ENCODE data around the gene UNKL.

Gene UNKL

DNA sequence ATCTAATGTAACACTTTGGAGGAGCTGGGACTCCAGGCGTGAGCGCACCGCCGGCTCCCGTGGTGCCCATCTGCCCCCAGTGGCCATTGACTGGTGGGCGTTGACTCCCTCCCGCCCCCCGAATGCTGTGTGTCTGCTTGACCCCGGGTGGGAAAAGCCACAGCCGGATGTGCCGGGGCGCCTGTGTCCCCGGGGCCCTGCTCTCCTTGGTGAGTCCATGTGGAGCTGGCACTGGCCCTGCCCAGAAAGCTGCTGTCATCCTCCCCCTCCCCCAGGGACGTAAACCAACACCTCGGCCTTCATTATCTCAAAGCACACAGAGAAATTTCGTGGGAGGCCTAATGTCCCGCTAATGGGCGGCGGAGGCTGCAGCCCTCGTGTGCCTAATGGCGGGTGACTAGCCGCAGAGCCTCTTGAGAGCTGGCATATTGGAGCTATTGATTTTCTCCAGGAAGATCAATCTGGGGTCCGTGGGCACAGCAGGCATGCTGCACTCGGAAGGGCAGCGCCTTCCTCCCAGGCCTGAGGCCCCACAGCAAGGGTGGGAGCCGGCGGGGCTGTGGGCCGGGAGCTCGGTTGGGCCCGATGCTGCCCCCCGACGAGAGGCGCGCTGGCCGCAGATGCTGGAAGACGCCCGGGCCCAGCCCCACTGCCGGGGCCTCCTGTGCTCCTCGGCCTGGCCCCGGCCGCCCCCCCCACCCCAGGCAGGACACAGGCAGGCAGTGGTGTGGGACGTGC, 12.4 kb upstream of the UNKL start:
- no peak for DNase-seq (ENCODE audit: low read depth in 2 of 2)
- H3K4me3 ChIP-seq (replicated peaks in 1 of 2; ENCODE audit: low read depth in 2 of 2, low read length in 2 of 2), result no peak overlapping the region
- TF ChIP-seq, protein P1, sequence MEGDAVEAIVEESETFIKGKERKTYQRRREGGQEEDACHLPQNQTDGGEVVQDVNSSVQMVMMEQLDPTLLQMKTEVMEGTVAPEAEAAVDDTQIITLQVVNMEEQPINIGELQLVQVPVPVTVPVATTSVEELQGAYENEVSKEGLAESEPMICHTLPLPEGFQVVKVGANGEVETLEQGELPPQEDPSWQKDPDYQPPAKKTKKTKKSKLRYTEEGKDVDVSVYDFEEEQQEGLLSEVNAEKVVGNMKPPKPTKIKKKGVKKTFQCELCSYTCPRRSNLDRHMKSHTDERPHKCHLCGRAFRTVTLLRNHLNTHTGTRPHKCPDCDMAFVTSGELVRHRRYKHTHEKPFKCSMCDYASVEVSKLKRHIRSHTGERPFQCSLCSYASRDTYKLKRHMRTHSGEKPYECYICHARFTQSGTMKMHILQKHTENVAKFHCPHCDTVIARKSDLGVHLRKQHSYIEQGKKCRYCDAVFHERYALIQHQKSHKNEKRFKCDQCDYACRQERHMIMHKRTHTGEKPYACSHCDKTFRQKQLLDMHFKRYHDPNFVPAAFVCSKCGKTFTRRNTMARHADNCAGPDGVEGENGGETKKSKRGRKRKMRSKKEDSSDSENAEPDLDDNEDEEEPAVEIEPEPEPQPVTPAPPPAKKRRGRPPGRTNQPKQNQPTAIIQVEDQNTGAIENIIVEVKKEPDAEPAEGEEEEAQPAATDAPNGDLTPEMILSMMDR (IDR thresholded peaks at IDR 0.05; ENCODE audit: low read depth, low read length), result no peak

DNA sequence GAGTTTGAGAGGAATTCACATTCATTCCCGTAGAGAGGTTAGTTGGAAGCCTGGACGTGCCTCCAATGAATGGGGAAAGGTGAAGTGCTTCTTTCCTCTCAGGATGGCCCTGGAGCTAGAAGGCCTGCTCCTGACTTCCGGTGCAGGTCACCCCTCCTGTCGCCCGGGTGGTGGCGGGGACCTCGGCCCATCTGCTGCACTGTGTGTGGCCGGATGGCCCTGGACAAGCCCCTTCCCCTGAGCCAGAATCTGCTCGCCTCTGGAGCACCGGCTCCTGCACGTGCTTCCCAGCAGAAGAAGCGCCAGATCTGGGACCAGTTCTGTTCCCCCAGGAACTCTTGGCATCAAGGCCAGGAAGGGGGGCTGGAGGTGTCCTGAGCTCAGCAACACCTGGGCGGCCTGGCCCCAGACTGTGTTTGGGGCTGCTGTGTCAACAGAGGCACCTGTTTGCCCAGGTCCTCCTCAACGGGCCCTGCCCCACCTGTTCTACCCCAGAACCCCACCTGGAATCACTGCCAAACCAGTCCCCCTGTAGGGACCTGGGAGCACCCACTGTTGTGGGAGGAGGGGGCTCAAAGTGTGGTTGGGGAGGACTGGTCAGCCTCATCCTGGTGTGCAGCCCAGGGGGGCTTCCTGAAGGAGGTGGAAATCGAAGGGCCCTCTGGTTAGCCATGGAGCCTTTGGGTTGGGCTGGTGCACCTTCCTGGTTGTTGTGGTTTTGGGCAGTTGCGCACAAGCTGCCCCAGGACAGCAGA, 11.3 kb upstream of the UNKL start:
- H3K4me3 ChIP-seq (replicated peaks in 1 of 2; ENCODE audit: low read depth in 2 of 2, low read length in 2 of 2), result no peak overlapping the region
- TF ChIP-seq, protein P1 (IDR thresholded peaks at IDR 0.05; ENCODE audit: low read depth, low read length), result no peak
- no peak for DNase-seq (ENCODE audit: low read depth in 2 of 2)

DNA sequence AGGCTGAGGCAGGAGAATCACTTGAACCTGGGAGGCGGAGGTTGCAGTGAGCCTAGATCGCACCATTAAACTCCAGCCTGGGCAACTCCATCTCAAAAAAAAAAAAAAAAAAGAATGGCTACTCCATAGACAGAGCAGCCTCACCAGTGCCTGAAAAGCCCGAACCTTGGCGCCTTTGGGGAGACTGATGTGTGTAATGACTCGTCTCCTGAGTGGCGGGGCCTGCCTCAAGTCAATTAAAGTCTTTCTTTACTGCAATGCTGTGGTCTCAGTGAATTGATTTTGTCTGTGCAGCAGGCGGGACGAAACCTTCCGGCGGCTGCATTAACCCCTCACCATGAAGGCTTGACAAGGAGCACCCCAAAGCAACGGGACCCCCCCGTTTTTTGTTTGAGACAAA, 9.5 kb upstream of the UNKL start:
- no peak for DNase-seq (ENCODE audit: low read depth in 2 of 2)
- H3K4me3 ChIP-seq (replicated peaks in 1 of 2; ENCODE audit: low read depth in 2 of 2, low read length in 2 of 2), result no peak overlapping the region
- TF ChIP-seq, protein P1 (IDR thresholded peaks at IDR 0.05; ENCODE audit: low read depth, low read length), result no peak

DNA sequence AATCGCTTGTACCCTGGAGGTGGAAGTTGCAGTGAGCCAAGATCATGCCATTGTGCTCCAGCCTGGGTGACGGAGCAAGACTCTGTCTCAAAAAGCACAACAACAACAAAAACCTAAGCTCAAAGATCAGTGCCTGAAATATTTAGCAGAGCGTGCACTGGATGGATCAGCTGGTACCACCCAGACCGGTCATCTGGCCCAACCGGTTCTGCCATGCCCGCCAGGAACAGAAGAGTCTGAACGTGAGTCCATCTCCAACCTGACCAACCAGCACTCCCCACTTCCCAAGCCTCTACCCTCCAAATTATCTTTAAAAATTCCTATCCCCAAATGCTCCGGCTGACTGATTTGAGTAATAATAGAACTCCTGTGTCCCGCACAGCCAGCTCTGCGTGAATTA, 7.6 kb upstream of the UNKL start:
- TF ChIP-seq, protein P1 (IDR thresholded peaks at IDR 0.05; ENCODE audit: low read depth, low read length), result no peak
- no peak for DNase-seq (ENCODE audit: low read depth in 2 of 2)
- H3K4me3 ChIP-seq (replicated peaks in 1 of 2; ENCODE audit: low read depth in 2 of 2, low read length in 2 of 2), result no peak overlapping the region

DNA sequence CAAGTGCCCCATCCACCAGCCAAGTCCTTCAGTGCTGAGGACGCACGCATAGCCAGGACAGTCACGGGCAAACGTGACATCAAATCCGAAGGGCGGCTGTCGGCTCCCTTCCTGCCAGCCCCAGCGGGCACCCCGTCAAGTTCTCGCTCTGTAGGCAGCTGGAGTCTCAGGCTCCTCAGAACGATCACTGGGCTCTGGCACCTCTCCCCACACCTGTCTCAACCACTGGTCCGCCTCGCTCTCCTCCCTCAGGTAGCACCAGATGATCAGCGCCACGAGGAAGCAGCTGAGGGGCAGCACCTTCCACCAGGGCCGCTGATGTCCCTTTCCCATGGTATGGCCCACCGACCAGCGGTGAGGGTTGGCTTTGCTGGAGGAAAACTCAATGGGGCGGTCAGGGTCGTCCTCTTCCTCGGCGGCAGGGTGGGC, 5.6 kb upstream of the UNKL start:
- DNase-seq (ENCODE audit: low read depth in 2 of 2), result no peak
- TF ChIP-seq, protein P1 (IDR thresholded peaks at IDR 0.05; ENCODE audit: low read depth, low read length), result no peak
- H3K4me3 ChIP-seq (replicated peaks in 1 of 2; ENCODE audit: low read depth in 2 of 2, low read length in 2 of 2), result peak overlapping the region; percentile 70 to 100

DNA sequence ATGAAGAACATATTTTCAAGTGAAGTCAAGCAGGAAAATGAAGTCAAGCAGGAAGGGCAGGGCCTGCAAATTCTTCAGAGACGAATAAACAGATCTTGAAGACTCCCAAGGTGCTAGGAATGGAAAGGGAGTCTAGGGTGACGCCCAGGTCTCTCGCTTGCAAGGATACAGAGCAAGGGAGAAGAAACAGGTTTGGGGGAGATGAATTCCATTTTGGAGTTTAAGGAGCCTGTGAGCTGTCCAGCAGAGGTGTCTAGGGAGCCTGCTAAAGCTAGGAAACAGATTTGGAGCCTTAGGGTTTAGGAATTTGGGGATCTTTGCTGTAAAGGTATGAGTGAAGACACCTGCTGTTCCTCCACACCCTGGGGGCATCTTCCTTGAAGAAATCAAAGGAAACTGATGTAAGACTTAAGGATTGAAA, 2.0 kb upstream of the UNKL start:
- TF ChIP-seq, protein P1 (IDR thresholded peaks at IDR 0.05; ENCODE audit: low read depth, low read length), result no peak
- DNase-seq (ENCODE audit: low read depth in 2 of 2), result no peak
- no peak overlapping the region for H3K4me3 ChIP-seq (replicated peaks in 1 of 2; ENCODE audit: low read depth in 2 of 2, low read length in 2 of 2)

Data from cardiac fibroblast (primary cell).